GM12878 (cell line): Measurements from ENCODE around the gene GMPPA. TPM values are rescaled to one million over a fixed set of nuclear protein-coding genes. Genes with fewer than 3 reads are reported as not detected.

Experiments
- ATF3 ChIP-seq: IDR thresholded peaks from 2 replicates; pipeline ENCODE4 v1.6.1; 2011; ENCODE audit warnings: low read depth, mild to moderate bottlenecking, low read length, moderate library complexity, borderline replicate concordance; ENCODE audit errors: extremely low read depth
- CEBPZ ChIP-seq: fragments of 150-350 bp; IDR thresholded peaks from 2 replicates; pipeline ENCODE4 v1.6.1; 2016; ENCODE audit warnings: low read depth, low read length
- CREM ChIP-seq: IDR thresholded peaks from 2 replicates; pipeline ENCODE4 v1.6.1; 2014; ENCODE audit warnings: antibody characterized with exemption, low read depth
- DPF2 ChIP-seq: fragments of 450-650 bp; IDR thresholded peaks from 2 replicates; pipeline ENCODE4 v1.6.1; 2017; ENCODE audit warnings: mild to moderate bottlenecking
- IKZF2 ChIP-seq, 2 experiments: fragments of 450-650 bp; IDR thresholded peaks; 2 replicates each; pipeline ENCODE4 v1.6.1; 2017; ENCODE audit warnings: mild to moderate bottlenecking in 2 of 2, moderate library complexity in 2 of 2
- LARP7 ChIP-seq: fragments of 450-650 bp; IDR thresholded peaks from 2 replicates; pipeline ENCODE4 v1.6.1; 2017; ENCODE audit warnings: mild to moderate bottlenecking
- MYC ChIP-seq: IDR thresholded peaks from 2 replicates; pipeline ENCODE4 v1.6.1; 2011; ENCODE audit warnings: mild to moderate bottlenecking, low read length, moderate library complexity, inconsistent platforms; ENCODE audit not compliant: insufficient read depth, insufficient replicate concordance, insufficient read length, severe bottlenecking
- NBN ChIP-seq: fragments of 450-650 bp; IDR thresholded peaks from 2 replicates; pipeline ENCODE4 v1.6.1; 2016
- NKRF ChIP-seq: fragments of 450-650 bp; conservative IDR thresholded peaks from 2 replicates; pipeline ENCODE4 v1.6.1; 2017; ENCODE audit warnings: mild to moderate bottlenecking, moderate library complexity
- USF1 ChIP-seq: IDR thresholded peaks from 2 replicates; pipeline ENCODE4 v1.6.1; 2011; ENCODE audit warnings: borderline replicate concordance, low read depth, mild to moderate bottlenecking, moderate library complexity, mixed read lengths, low read length; ENCODE audit not compliant: insufficient read depth; ENCODE audit errors: extremely low read length
- polyA plus RNA-seq, 11 experiments: library from polyadenylated mRNA; depleted of rRNA in 4 of 11; unstranded in 6 of 11; stranded (reverse) in 5 of 11; fragments of >200 nt; fragmentation: Nextera tagmentation in 4 of 11; fragmentation: Illumina TruSeq in 1 of 11; extraction: Ambion mirVana in 4 of 11; extraction: Trizol in 1 of 11; gene quantifications; 1 replicate in 1 of 11; 2 replicates in 10 of 11; pipeline versions ENCODE4 v1.2.1 to v1.2.3, GENCODE V29; 2011 to 2016; ENCODE audit warnings: inconsistent platforms in 2 of 11, missing spikeins in 2 of 11, low read depth in 1 of 11
- total RNA-seq, 4 experiments: library from RNA; depleted of rRNA in 3 of 4; stranded (reverse); fragments of >200 nt in 3 of 4; fragmentation: Illumina TruSeq in 1 of 4; extraction: Trizol in 1 of 4; gene quantifications; 2 replicates each; pipeline versions ENCODE4 v1.2.1 to v1.2.3, GENCODE V29; 2013 to 2021

Gene GMPPA
- total and polyA plus RNA-seq, 10 of the 15 experiments (the other 5 are each of a cell fraction or from before 2014, with no cell fraction given) = 1.9 to 83.2 (median 45.0) TPM

- TF ChIP-seq ATF3 (peak; percentile 16; the same call in 1 of the 2 replicates), IKZF2 (IDR thresholded peaks at IDR 0.05) (peak in 1 of 2 experiments; percentile 32; a peak in 1 of 4 replicates), DPF2 (peak; percentile 59), NKRF (0 out of 2 replicates have a peak, but pooled peaks have one; percentile 39), USF1 (no peak), NBN (peak; percentile 86), CREM (peak; percentile 71), CEBPZ (no peak), LARP7 (peak; percentile 84), MYC (peak; percentile 28)
Measured at GRCh38 chr2:219541611-219542180, 43.0 kb downstream of the GMPPA start (continued).
